MG63 (cell line): ENCODE measurements around the gene HDAC4. TPM values are rescaled to one million over a fixed set of nuclear protein-coding genes. Genes with fewer than 3 reads are reported as not detected.

ENCODE experiments used
- DNase-seq: peaks from one replicate; pipeline ENCODE4 v3.0.0-alpha.2; 2020
- H3K27me3 ChIP-seq: fragments of 250-450 bp; sonication (Bioruptor Pico); 2 replicates; pipeline ENCODE4 v1.5.1; 2020; ENCODE audit warnings: mild to moderate bottlenecking, moderate library complexity
- H3K36me3 ChIP-seq: fragments of 250-450 bp; sonication (Bioruptor Pico); 2 replicates; pipeline ENCODE4 v1.5.1; 2020; ENCODE audit warnings: mild to moderate bottlenecking, moderate library complexity
- H3K4me3 ChIP-seq: fragments of 250-450 bp; sonication (Bioruptor Pico); 2 replicates; pipeline ENCODE4 v1.5.1; 2020; ENCODE audit warnings: mild to moderate bottlenecking, moderate library complexity
- H3K9me3 ChIP-seq: fragments of 250-450 bp; sonication (Bioruptor Pico); 2 replicates; pipeline ENCODE4 v1.5.1; 2020; ENCODE audit warnings: mild to moderate bottlenecking, moderate library complexity
- total RNA-seq: library from RNA; depleted of rRNA; stranded (reverse); fragments of >200 nt; shearing (Covaris generic); gene quantifications from 2 replicates; pipeline ENCODE4 v1.2.3, GENCODE V29; 2014; ENCODE audit warnings: low replicate concordance

The HDAC4 gene
- total RNA-seq, 1 experiment from 2014 or later = 27.3 TPM

GRCh38 chr2:239337122-239337876, 63.5 kb downstream of the HDAC4 start:
- Histone ChIP-seq H3K4me3 (no peak overlapping the region), H3K27me3 (no peaks in the 10 kb centered on the region)
- DNase-seq = no peak

GRCh38 chr2:239331560-239331959, 69.3 kb downstream of the HDAC4 start:
- H3K27me3 ChIP-seq = no peaks in the 10 kb centered on the region
- no peak for DNase-seq
- no peaks in the 10 kb centered on the region for H3K9me3 ChIP-seq
- H3K36me3 ChIP-seq = no peaks in the 10 kb centered on the region
- H3K4me3 ChIP-seq = no peak overlapping the region

More at GRCh38 chr2:239337122-239337876, 63.5 kb downstream of the HDAC4 start:
- Histone ChIP-seq H3K36me3 (no peaks in the 10 kb centered on the region), H3K9me3 (no peaks in the 10 kb centered on the region)

GRCh38 chr2:239330836-239331235, 70.0 kb downstream of the HDAC4 start:
- Histone ChIP-seq H3K27me3 (no peaks in the 10 kb centered on the region), H3K4me3 (no peak overlapping the region), H3K36me3 (no peaks in the 10 kb centered on the region), H3K9me3 (no peaks in the 10 kb centered on the region)
- no peak for DNase-seq

GRCh38 chr2:239329972-239330572, 70.7 kb downstream of the HDAC4 start:
- H3K27me3 ChIP-seq = no peaks in the 10 kb centered on the region
- no peak for DNase-seq
- H3K4me3 ChIP-seq = no peak overlapping the region
- no peaks in the 10 kb centered on the region for H3K36me3 ChIP-seq
- H3K9me3 ChIP-seq = no peaks in the 10 kb centered on the region

- no peaks in the 10 kb centered on the region for H3K27me3 ChIP-seq
- no peak overlapping the region for H3K4me3 ChIP-seq
- DNase-seq = no peak
- H3K36me3 ChIP-seq = no peaks in the 10 kb centered on the region
- no peaks in the 10 kb centered on the region for H3K9me3 ChIP-seq
Observed at GRCh38 chr2:239329284-239329971, 71.4 kb downstream of the HDAC4 start.

- Histone ChIP-seq H3K27me3 (no peaks in the 10 kb centered on the region), H3K4me3 (no peak overlapping the region)
- DNase-seq = peak; percentile 25
Observed at GRCh38 chr2:239328351-239329191, 72.2 kb downstream of the HDAC4 start.

GRCh38 chr2:239327536-239328350, 73.1 kb downstream of the HDAC4 start:
- Histone ChIP-seq H3K9me3 (no peaks in the 10 kb centered on the region), H3K27me3 (no peaks in the 10 kb centered on the region), H3K36me3 (no peaks in the 10 kb centered on the region), H3K4me3 (no peak overlapping the region)
- no peak for DNase-seq

More at GRCh38 chr2:239328351-239329191, 72.2 kb downstream of the HDAC4 start:
- H3K36me3 ChIP-seq = no peaks in the 10 kb centered on the region
- H3K9me3 ChIP-seq = no peaks in the 10 kb centered on the region

- Histone ChIP-seq H3K4me3 (no peak overlapping the region), H3K9me3 (no peaks in the 10 kb centered on the region), H3K27me3 (no peaks in the 10 kb centered on the region), H3K36me3 (peaks cover 2% of the 10 kb centered on the region)
- DNase-seq = no peak
Observed at GRCh38 chr2:239326831-239327535, 73.8 kb downstream of the HDAC4 start.

GRCh38 chr2:239324456-239324855, 76.4 kb downstream of the HDAC4 start:
- Histone ChIP-seq H3K27me3 (no peaks in the 10 kb centered on the region), H3K9me3 (no peaks in the 10 kb centered on the region), H3K4me3 (no peak overlapping the region), H3K36me3 (peaks cover 3% of the 10 kb centered on the region)
- no peak for DNase-seq

- DNase-seq = no peak
- H3K9me3 ChIP-seq = no peaks in the 10 kb centered on the region
- no peak overlapping the region for H3K4me3 ChIP-seq
- peaks cover 3% of the 10 kb centered on the region for H3K36me3 ChIP-seq
- no peaks in the 10 kb centered on the region for H3K27me3 ChIP-seq
Observed at GRCh38 chr2:239323447-239323846, 77.4 kb downstream of the HDAC4 start.

GRCh38 chr2:239322416-239323086, 78.3 kb downstream of the HDAC4 start:
- H3K9me3 ChIP-seq = no peaks in the 10 kb centered on the region
- no peaks in the 10 kb centered on the region for H3K27me3 ChIP-seq
- no peak overlapping the region for H3K4me3 ChIP-seq
- peaks cover 3% of the 10 kb centered on the region for H3K36me3 ChIP-seq
- peak; percentile 58 for DNase-seq

- Histone ChIP-seq H3K36me3 (peaks cover 3% of the 10 kb centered on the region), H3K27me3 (no peaks in the 10 kb centered on the region), H3K9me3 (no peaks in the 10 kb centered on the region), H3K4me3 (no peak overlapping the region)
- no peak for DNase-seq
Observed at GRCh38 chr2:239321596-239322415, 79.0 kb downstream of the HDAC4 start.

- peak; percentile 38 for DNase-seq
- H3K36me3 ChIP-seq = peaks cover 3% of the 10 kb centered on the region
- no peaks in the 10 kb centered on the region for H3K9me3 ChIP-seq
- no peaks in the 10 kb centered on the region for H3K27me3 ChIP-seq
- peak overlapping the region; percentile 16; the same call in 1 of the 2 replicates for H3K4me3 ChIP-seq
Observed at GRCh38 chr2:239318790-239319661, 81.8 kb downstream of the HDAC4 start.
